Small intestine (tissue), 7 donors: ENCODE results near the gene PLLP. TPM values are rescaled to one million over a fixed set of nuclear protein-coding genes. Genes with fewer than 3 reads are reported as not detected.

Source experiments
- DNase-seq, 2 donors: peaks; one replicate each; pipeline versions ENCODE4 v3.0.0 to v3.0.0-alpha.2; 2013
- FAIRE-seq: peaks from 2 replicates; lab custom pipeline; 2012; peaks lifted over from hg19 to GRCh38; lab: Jason Lieb, UNC
- H3K27ac ChIP-seq, 3 donors: one replicate each; pipeline ENCODE4 v1.5.1; 2013; ENCODE audit warnings: low read length in 2 of 3, mild to moderate bottlenecking in 2 of 3, control low read depth in 1 of 3, inconsistent platforms in 1 of 3, low read depth in 1 of 3, moderate library complexity in 1 of 3
- H3K27me3 ChIP-seq, 3 donors: one replicate each; pipeline ENCODE4 v1.6.1; 2013; ENCODE audit warnings: low read length in 3 of 3, inconsistent platforms in 1 of 3; ENCODE audit not compliant: control insufficient read depth in 3 of 3, insufficient read depth in 3 of 3
- H3K36me3 ChIP-seq, 3 donors: one replicate each; pipeline ENCODE4 v1.6.1; 2013; ENCODE audit warnings: low read length in 3 of 3, inconsistent platforms in 1 of 3, low read depth in 1 of 3, mild to moderate bottlenecking in 1 of 3, moderate library complexity in 1 of 3; ENCODE audit not compliant: control insufficient read depth in 3 of 3, insufficient read depth in 2 of 3
- H3K4me1 ChIP-seq, 3 donors: one replicate each; pipeline ENCODE4 v1.6.1; 2013; ENCODE audit warnings: low read length in 2 of 3, inconsistent platforms in 1 of 3, low read depth in 1 of 3, mild to moderate bottlenecking in 1 of 3, moderate library complexity in 1 of 3; ENCODE audit not compliant: control insufficient read depth in 3 of 3, insufficient read depth in 2 of 3
- H3K4me3 ChIP-seq, 3 donors: one replicate each; pipeline ENCODE4 v1.5.1; 2013; ENCODE audit warnings: low read length in 3 of 3, control low read depth in 1 of 3, inconsistent platforms in 1 of 3, low read depth in 1 of 3, mild to moderate bottlenecking in 1 of 3, moderate library complexity in 1 of 3
- H3K9me3 ChIP-seq, 2 donors: one replicate each; pipeline ENCODE4 v1.6.1; 2013; ENCODE audit warnings: low read depth in 1 of 2, low read length in 1 of 2; ENCODE audit not compliant: control insufficient read depth in 2 of 2, insufficient read depth in 1 of 2
- WGBS, 3 donors: extraction: QIAGEN DNeasy Blood & Tissue Kit; methylation state at CpG; one replicate each; pipeline ENCODE4 v1.1.7; 2013; 5-methylcytosine and 5-hydroxymethylcytosine counted together
- polyA plus RNA-seq, 4 donors: library from polyadenylated mRNA; stranded (reverse) in 3 of 4; unstranded in 1 of 4; fragments of 200-250 nt in 3 of 4; fragments of 120-200 nt in 1 of 4; gene quantifications; one replicate each; pipeline versions ENCODE4 v1.2.1 to v1.2.3, GENCODE V29; 2013
- donor health status: healthy with polysubstance abuse.
- donor health status: control.
- donor health status: control.
- donor health status: Bipolar disorder and iron deficiency.
- donor health status: healthy.

PLLP gene
- polyA plus RNA-seq, 4 donors = 56.9 to 162 (median 138) TPM

DNA sequence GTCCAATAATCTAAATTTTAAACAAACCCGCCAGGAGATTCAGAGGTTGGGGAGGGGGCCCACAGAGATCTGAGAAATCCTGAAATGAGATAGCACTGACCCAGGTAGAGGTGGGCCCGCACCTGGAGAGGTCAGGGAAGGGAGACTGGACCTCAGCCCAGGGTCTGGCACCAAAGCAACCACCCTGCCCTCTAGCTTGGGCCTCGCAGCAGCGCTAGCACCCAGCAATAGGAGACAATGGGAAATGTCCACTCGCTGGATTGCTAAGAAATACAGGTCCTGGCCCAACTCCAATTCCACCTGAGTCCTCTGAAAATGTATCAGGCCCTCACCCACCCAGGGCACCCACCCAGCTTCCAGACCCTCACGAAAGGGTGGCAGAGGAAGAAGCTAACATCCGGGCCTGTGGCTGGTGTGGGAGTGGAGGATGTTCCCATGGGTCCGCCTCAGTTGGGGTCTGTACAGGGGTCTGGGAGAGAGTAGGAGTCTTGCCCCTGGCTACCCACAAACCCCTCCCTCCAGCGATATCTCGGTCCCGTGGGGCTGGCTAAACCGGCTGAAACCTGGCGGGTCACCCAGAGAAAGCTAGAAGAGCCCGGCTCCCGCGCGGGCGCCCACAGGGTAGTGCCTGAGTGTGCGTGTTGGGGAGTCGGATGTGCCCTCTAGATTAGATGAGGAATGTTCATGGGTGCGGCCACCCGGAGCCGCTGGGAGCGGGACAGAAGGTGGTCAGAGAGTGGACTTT, 1.1 kb downstream of the PLLP start:
- peak overlapping the region in 2 of 3 donors; percentile 76 to 82 for H3K4me3 ChIP-seq
- FAIRE-seq (no peak), DNase-seq (peak; percentile 86 to 93)
- no peaks in the 10 kb centered on the region for H3K9me3 ChIP-seq
- H3K27ac ChIP-seq = peak overlapping the region; percentile 77 to 86 (median 79)
- H3K4me1 ChIP-seq = peaks cover 0 to 12% (median 5%) of the 10 kb centered on the region in 3 donors
- peaks cover 0 to 3% (median 0%) of the 10 kb centered on the region in 3 donors for H3K27me3 ChIP-seq
- 27 to 49% (median 41%) methylated on average over 24 of the region's 24 CpGs for WGBS, 3 donors
- H3K36me3 ChIP-seq = peaks cover 0 to 20% (median 0%) of the 10 kb centered on the region in 3 donors

DNA sequence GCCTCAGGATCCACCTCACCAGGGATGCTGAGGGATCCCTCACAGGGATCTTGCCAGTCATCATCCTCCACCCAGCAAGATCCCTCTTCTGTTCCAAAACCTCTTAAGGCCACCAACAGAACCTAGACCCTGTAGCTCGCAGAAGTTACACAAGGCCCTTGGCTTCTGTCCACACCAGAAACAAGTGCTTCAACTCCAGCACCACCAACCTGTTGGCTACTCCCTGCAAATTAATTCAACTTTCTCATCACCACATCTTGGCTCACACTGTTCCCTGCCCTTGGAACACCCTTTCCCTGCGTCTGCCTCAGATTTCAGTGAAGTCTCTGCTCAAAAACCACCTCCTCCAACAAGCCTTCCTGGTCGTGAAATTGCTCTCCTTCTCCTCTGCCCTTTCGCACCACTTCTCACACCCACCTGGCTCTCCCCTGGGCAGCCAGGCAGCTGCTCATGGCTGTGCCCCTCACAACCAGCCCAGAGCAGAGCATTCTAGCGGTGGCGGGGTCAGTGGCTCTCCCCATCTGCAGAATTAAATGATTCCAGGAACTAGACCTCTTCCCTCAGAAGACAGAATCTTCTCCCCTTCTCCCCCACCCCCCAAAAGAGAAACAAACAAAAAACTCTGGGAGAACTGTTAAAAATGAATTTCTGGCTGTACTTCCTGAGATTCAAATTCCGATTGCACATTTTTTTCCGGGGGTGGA, 1.8 kb downstream of the PLLP start:
- 50 to 71% (median 69%) methylated on average over 8 of the region's 8 CpGs for WGBS, 3 donors
- Histone ChIP-seq H3K9me3 (no peaks in the 10 kb centered on the region), H3K4me1 (peaks cover 0 to 12% (median 5%) of the 10 kb centered on the region in 3 donors), H3K27ac (peak overlapping the region in 2 of 3 donors; percentile 77 to 86), H3K27me3 (peaks cover 0 to 3% (median 0%) of the 10 kb centered on the region in 3 donors), H3K36me3 (peaks cover 0 to 22% (median 0%) of the 10 kb centered on the region in 3 donors), H3K4me3 (peak overlapping the region in 2 of 3 donors; percentile 76 to 82)
- DNase-seq (no peak), FAIRE-seq (no peak)

DNA sequence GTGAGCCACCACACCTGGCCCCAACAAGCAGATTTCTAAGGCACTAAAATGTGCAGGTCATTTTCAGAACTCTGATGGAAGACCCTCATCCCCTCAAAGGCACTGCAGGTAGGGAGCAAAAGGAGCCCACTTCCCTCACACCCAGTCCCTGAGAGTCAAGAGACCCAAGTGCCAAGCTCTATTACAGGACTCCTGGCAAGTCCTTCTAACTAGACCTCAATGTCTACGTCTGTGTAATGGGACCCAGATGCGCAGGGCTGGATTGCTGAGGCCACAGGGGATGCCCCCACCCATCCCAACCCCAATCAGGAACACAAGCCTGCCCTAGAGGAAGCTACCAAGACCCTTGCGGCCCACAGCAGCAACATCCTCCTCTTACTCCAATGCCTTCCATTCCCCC, 2.7 kb downstream of the PLLP start:
- Histone ChIP-seq H3K4me1 (peaks cover 0 to 14% (median 5%) of the 10 kb centered on the region in 3 donors), H3K36me3 (peaks cover 0 to 22% (median 0%) of the 10 kb centered on the region in 3 donors), H3K4me3 (no peak overlapping the region), H3K27me3 (peaks cover 0 to 3% (median 0%) of the 10 kb centered on the region in 3 donors), H3K27ac (peak overlapping the region in 1 of 3 donors; percentile 6), H3K9me3 (no peaks in the 10 kb centered on the region)
- FAIRE-seq (no peak), DNase-seq (no peak)
- 90 to 96% (median 91%) methylated on average over 3 of the region's 3 CpGs for WGBS, 3 donors

DNA sequence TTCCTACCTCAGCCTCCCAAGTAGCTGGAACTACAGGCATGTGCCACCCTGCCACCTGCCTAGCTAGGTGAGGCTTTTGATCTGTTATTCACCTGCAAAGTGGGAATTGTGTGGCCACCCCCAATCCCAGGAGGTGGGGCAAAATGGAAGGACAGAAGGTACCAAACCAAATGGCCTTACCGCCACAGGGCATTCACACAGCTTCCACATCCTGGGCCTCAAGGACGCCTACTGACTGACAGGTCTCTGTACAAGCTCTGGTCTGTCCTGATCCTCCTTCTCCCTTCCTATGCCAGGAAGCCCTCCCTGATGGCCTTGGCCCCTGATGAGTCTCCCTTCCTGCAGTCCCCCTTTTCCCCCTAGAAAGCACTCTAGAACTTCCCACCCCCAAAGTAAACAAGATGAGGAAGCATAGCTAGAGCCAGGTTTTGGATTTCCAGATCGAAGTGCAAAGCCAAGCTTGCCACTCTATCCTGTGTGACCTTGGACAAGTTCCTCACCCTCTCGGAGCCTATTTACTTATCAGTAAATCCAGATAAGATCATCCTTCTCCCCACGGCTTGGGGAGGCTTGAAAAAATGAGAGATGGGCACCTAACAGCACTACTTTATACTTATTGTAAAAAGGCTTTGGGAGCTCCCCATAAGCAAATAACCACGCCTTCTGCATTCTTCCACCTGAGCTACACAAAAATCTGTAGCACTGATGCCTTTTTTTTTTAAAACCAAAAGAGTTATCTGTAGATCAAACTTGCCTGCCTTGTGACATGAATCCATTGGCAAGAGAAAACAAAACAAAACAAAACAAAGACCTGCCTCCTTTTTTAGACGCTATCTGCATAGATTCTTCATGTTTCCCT, 4.5 kb downstream of the PLLP start:
- FAIRE-seq = no peak
- WGBS, 3 donors = 35 to 59% (median 49%) methylated on average over 7 of the region's 7 CpGs

DNA sequence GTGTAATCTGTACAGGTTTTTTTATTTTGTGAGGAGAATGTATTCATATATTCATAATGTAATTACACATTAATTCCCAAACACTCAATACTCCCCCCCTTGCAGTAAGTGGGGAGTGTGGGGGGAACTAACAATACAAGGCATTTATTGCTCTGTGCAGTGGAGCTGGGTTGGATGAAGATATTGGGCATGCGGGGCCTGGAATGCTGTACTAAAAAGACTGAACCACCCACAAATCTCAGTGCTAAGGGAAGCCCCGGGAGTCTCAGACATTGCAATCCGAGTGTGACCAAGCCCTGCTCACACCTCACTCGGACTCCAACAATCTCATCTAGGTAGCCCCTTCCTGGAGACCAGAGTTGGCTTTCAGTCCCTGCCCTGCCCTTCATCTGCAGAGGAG, 6.0 kb downstream of the PLLP start:
- 77 to 91% (median 86%) methylated on average over 3 to 4 of the region's 4 CpGs for WGBS, 3 donors
- FAIRE-seq (no peak), DNase-seq (no peak)
- peaks cover 0 to 34% (median 3%) of the 10 kb centered on the region in 3 donors for H3K36me3 ChIP-seq
- H3K9me3 ChIP-seq = no peaks in the 10 kb centered on the region
- peaks cover 0 to 20% (median 7%) of the 10 kb centered on the region in 3 donors for H3K4me1 ChIP-seq
- no peaks in the 10 kb centered on the region for H3K27me3 ChIP-seq
- H3K27ac ChIP-seq = no peak overlapping the region
- no peak overlapping the region for H3K4me3 ChIP-seq

More for the DNA sequence above, 4.5 kb downstream of the PLLP start:
- H3K27ac ChIP-seq = peak overlapping the region in 2 of 3 donors; percentile 17 to 67
- H3K27me3 ChIP-seq = peaks cover 0 to 3% (median 0%) of the 10 kb centered on the region in 3 donors
- peak in 1 of 2 donors; percentile 81 for DNase-seq
- no peaks in the 10 kb centered on the region for H3K9me3 ChIP-seq
- H3K4me3 ChIP-seq = no peak overlapping the region
- peaks cover 0 to 16% (median 7%) of the 10 kb centered on the region in 3 donors for H3K4me1 ChIP-seq
- H3K36me3 ChIP-seq = peaks cover 0 to 31% (median 3%) of the 10 kb centered on the region in 3 donors

DNA sequence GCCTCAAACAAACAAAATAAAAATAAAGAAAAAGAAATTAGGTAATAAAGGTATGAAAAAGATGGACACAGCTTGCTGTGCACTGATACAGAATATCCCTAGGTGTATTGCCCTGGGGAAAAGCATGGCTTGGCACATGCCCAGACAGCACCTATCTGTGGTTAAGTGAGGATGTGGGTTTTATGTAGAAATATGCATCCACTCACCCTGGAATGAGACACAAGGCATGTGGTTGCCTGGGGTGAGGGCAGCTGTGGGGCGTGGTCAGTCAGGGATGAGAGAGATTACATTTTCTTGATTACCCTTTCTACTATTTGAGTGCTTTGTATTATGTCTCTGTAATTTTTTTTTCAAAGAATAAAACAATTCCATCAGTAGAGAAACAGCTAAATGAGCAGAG, 6.9 kb downstream of the PLLP start:
- Histone ChIP-seq H3K9me3 (no peaks in the 10 kb centered on the region), H3K4me3 (no peak overlapping the region), H3K36me3 (peaks cover 0 to 35% (median 3%) of the 10 kb centered on the region in 3 donors), H3K4me1 (peaks cover 0 to 25% (median 7%) of the 10 kb centered on the region in 3 donors), H3K27ac (no peak overlapping the region), H3K27me3 (no peaks in the 10 kb centered on the region)
- 47 to 59% (median 47%) methylated on average over 1 of the region's 1 CpG for WGBS, 3 donors
- FAIRE-seq (no peak), DNase-seq (no peak)

DNA sequence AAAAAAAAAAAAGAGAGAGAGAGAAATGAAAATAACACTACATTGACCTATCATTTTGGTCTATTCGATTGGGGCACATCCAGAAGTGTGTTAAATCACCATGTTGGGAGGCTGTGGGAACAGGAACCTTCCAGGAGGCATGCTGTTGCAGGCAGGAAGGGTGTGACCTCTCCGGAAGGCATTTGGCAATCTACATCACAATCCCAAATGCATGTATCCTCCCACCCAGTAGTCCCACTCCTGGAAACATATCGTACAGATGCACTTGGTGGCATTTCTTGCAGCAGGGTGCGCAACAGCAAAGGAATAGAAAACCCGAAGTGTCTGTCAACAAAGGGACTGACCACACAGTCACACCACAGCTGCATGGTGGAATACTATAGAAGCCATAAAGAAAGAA, 7.9 kb downstream of the PLLP start:
- H3K9me3 ChIP-seq = no peaks in the 10 kb centered on the region
- H3K4me3 ChIP-seq = no peak overlapping the region
- WGBS, 3 donors = 61 to 72% (median 64%) methylated on average over 5 of the region's 5 CpGs
- H3K4me1 ChIP-seq = peaks cover 0 to 35% (median 7%) of the 10 kb centered on the region in 3 donors
- DNase-seq = no peak
- no peaks in the 10 kb centered on the region for H3K27me3 ChIP-seq
- no peak for FAIRE-seq
- H3K36me3 ChIP-seq = peaks cover 0 to 41% (median 3%) of the 10 kb centered on the region in 3 donors
- H3K27ac ChIP-seq = peak overlapping the region in 1 of 3 donors; percentile 29
